Cardiac fibroblast (primary cell): ENCODE data around the gene IL19.
A peak's percentile ranks its signal among the peaks of the same experiment; 100 is the strongest.

ENCODE experiments used
- DNase-seq, 2 donors: peaks; one replicate each; pipeline versions ENCODE4 v3.0.0 to v3.0.0-alpha.2; 2010; ENCODE audit warnings: low read depth in 2 of 2
- H3K4me3 ChIP-seq, 2 donors: replicated peaks in 1 of 2; 1 replicate in 1 of 2; 2 replicates in 1 of 2; pipeline ENCODE4 v1.5.1; 2011; ENCODE audit warnings: low read depth in 2 of 2, low read length in 2 of 2, mild to moderate bottlenecking in 2 of 2, moderate library complexity in 1 of 2
- TF ChIP-seq, protein P1 (sequence below): IDR thresholded peaks from one replicate; pipeline ENCODE4 v1.5.1; 2011; ENCODE audit warnings: low read depth, mild to moderate bottlenecking, low read length, inconsistent platforms

Gene IL19

GRCh38 chr1:206741142-206741701 lies 29.4 kb upstream of the IL19 start:
- TF ChIP-seq, protein P1, sequence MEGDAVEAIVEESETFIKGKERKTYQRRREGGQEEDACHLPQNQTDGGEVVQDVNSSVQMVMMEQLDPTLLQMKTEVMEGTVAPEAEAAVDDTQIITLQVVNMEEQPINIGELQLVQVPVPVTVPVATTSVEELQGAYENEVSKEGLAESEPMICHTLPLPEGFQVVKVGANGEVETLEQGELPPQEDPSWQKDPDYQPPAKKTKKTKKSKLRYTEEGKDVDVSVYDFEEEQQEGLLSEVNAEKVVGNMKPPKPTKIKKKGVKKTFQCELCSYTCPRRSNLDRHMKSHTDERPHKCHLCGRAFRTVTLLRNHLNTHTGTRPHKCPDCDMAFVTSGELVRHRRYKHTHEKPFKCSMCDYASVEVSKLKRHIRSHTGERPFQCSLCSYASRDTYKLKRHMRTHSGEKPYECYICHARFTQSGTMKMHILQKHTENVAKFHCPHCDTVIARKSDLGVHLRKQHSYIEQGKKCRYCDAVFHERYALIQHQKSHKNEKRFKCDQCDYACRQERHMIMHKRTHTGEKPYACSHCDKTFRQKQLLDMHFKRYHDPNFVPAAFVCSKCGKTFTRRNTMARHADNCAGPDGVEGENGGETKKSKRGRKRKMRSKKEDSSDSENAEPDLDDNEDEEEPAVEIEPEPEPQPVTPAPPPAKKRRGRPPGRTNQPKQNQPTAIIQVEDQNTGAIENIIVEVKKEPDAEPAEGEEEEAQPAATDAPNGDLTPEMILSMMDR: no peak
- H3K4me3 ChIP-seq: no peak overlapping the region
- no peak for DNase-seq

DNA sequence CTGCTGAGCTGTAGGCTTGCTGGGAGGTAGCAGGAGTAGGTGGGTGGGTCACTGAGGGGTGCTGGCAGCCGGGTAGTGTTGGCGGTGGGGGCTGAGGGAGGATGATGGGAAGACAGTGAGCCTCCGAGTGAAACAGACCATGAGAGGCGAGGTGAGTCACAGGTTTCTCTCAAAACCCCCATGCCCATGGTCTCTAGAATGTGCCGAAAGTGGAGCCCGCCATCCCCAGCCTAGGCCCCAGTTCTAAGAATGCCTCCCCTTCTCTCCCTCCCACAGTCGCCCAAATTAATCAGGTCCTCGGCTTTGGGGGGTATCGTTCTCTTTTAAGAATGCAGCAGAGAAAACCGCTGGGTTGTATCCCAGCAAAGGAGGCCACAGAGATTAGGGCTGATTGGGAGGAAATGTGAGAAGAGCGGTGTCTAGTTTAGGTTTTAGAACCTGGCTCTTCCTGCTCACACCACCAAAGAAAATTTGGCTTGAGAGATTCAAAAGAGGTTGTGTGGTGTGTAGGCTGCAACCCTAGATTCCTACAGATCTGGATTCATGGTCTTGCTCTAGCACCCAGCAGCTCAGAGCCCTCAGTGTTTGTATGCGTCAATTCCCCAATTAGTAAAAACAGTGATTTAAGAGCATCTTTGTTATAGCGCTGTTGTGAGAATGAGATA lies 27.7 kb upstream of the IL19 start:
- no peak overlapping the region for H3K4me3 ChIP-seq
- DNase-seq: no peak
- TF ChIP-seq, protein P1: no peak

- TF ChIP-seq, protein P1: no peak
- no peak for DNase-seq
- no peak overlapping the region for H3K4me3 ChIP-seq
These were observed 25.9 kb upstream of the IL19 start for GRCh38 chr1:206744683-206745082.

DNA sequence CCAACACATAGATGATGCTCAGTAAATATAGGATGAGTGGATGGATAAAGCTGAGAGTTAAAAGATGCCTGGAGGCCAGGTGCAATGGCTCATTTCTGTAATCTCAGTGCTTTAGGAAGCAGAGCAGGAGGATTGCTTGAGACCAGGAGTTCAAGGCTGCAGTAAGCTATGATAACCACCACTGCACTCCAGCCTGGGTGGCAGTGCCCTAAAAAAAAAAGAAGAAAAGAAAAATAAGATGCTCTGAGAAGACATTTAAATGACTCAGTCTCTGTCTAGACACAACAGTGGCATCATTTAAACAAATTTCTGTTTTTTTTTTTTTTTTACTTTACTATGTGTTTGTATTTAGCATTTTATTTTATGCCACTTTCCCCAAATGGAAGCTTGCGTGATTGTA lies 25.3 kb upstream of the IL19 start:
- TF ChIP-seq, protein P1: no peak
- DNase-seq: no peak
- no peak overlapping the region for H3K4me3 ChIP-seq

GRCh38 chr1:206748348-206749030 lies 22.1 kb upstream of the IL19 start:
- no peak overlapping the region for H3K4me3 ChIP-seq
- DNase-seq: peak; percentile 31 to 41
- TF ChIP-seq, protein P1: no peak

DNA sequence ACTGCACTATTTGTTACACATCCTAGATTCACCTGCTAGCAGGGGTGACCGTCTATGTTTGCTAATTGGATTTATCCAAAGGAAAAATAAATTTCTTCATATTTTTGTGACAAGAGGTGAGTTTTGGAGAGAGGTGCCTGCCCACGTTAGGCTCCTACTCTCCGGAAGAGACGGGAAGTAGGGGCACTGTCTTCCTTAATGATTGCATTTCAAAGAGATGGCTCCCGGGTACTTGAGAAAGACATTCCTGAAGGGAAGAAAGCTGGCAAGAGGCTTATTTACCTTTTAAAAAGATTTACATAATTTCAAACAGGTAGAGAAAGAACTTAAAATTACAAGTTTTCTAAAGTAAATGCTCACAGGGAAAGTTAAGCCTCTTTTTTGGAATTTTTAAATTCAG lies 18.7 kb upstream of the IL19 start:
- DNase-seq: no peak
- TF ChIP-seq, protein P1: no peak
- no peak overlapping the region for H3K4me3 ChIP-seq
